ENCODE results near the gene IGFBP2. TPM values are rescaled to one million over a fixed set of nuclear protein-coding genes. Genes with fewer than 3 reads are reported as not detected.

Gene IGFBP2, protein sequence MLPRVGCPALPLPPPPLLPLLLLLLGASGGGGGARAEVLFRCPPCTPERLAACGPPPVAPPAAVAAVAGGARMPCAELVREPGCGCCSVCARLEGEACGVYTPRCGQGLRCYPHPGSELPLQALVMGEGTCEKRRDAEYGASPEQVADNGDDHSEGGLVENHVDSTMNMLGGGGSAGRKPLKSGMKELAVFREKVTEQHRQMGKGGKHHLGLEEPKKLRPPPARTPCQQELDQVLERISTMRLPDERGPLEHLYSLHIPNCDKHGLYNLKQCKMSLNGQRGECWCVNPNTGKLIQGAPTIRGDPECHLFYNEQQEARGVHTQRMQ
- 100 to 1,000 TPM in 2 of 3 donors, 10 to 100 TPM in 1; 16.0 to 131 (median 115) TPM for total RNA-seq

DNA sequence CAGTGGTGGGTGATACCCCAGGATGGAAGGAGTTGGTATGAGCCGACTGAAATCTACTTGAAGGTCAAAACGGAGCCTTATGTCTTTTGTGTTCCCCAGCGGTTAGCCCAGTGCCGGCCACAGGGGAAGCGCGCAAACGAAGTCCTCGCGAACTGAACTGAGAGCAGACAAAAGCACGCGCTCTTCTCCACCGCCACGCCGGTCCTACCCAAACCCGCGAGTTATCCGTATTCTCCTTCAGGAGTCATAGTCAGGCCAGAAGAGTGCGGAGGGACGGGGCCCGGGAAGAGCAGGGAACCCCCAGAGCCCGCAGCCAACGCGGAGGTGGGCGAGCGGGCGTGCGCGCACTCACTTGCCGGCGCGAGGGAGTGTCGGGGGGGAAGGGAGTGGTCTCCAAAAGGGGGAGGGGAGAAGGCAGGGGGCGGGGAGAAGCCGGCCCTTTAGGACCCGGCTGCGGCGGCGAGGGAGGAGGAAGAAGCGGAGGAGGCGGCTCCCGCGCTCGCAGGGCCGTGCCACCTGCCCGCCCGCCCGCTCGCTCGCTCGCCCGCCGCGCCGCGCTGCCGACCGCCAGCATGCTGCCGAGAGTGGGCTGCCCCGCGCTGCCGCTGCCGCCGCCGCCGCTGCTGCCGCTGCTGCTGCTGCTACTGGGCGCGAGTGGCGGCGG lies at the start of gene IGFBP2:
TSS of gene IGFBP2 (plus strand) at position 469 of the 664 bp plus-strand sequence. CDS start at position 573, 104 bp downstream.
- H3K36me3 ChIP-seq: no peaks in the 10 kb centered on the region
- peaks cover 0 to 3% of the 10 kb centered on the region in 2 donors for H3K27me3 ChIP-seq
- H3K27ac ChIP-seq: peak within 1 kb of the TSS; percentile 50 to 52
- peak in 1 of 2 donors; percentile 49 for DNase-seq (ENCODE audit: low spot score in 2 of 2)
- intact Hi-C loops (cut with DNase I; ENCODE audit: low total_unique reads): loop anchor here (10.0 kb wide), 1 partner anchor 108 kb away; no protein-coding TSS in a partner anchor
- H3K9me3 ChIP-seq: no peaks in the 10 kb centered on the region
- TF ChIP-seq POLR2A (IDR thresholded peaks at IDR 0.05) (no peak), POLR2AphosphoS5 (IDR thresholded peaks at IDR 0.05) (peak in 1 of 3 donors; percentile 23), CTCF (IDR thresholded peaks at IDR 0.05) (peak in 1 of 3 donors; percentile 18)
- no peaks in the 10 kb centered on the region for H3K4me1 ChIP-seq
- H3K4me3 ChIP-seq: peak within 1 kb of the TSS; percentile 40 to 75 (median 72)

DNA sequence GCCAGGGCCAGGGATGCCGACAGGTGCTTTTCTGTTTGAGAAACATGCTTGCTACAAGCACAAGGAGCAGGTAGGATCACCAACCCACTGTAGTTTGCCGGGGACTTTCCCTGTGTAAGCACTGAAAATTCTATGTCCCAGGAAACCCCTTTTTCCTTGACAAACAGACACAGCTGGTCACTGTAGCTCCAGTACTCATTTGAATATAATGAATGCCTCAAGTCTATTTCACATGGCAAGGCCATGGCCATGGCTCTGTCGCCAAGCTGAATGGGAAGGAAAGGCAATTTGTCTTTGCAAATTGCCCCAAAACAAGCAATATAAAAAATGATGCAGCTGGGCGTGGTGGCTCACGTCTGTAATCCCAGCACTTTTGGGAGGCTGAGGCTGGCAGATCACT lies 49.6 kb upstream of the IGFBP2 start:
- no peak overlapping the region for H3K4me3 ChIP-seq
- no peaks in the 10 kb centered on the region for H3K9me3 ChIP-seq
- no peak for TF ChIP-seq CTCF (IDR thresholded peaks at IDR 0.05)
- no peak for TF ChIP-seq POLR2AphosphoS5 (IDR thresholded peaks at IDR 0.05)
- TF ChIP-seq POLR2A (IDR thresholded peaks at IDR 0.05): no peak
- H3K36me3 ChIP-seq: no peaks in the 10 kb centered on the region
- H3K27ac ChIP-seq: peak overlapping the region in 1 of 2 donors; percentile 36
- no peaks in the 10 kb centered on the region for H3K27me3 ChIP-seq
- DNase-seq (ENCODE audit: low spot score in 2 of 2): no peak
- no peaks in the 10 kb centered on the region for H3K4me1 ChIP-seq
- intact Hi-C loops (cut with DNase I; ENCODE audit: low total_unique reads): no loop called here

DNA sequence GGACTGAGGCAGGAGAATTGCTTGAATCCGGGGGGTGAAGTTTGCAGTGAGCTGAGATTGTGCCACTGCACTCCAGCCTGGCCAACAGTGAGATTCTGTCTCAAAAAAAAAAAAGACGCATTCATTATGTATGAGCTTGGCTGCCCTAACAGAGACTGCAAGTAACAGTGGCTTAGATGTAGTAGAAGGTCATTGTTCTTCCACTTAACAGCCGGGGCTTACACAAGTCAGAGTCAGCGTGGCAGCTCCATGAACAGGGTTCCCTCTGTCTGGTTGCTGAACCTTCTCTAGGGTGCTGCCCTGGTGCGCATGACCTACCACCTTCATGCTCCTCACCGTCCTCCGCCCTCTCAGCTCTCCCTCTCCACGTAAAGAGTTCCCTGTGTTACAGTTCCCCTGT lies 49.1 kb upstream of the IGFBP2 start:
- H3K4me3 ChIP-seq: no peak overlapping the region
- no peaks in the 10 kb centered on the region for H3K27me3 ChIP-seq
- H3K36me3 ChIP-seq: no peaks in the 10 kb centered on the region
- no peaks in the 10 kb centered on the region for H3K9me3 ChIP-seq
- TF ChIP-seq POLR2AphosphoS5 (IDR thresholded peaks at IDR 0.05) (no peak), CTCF (IDR thresholded peaks at IDR 0.05) (no peak), POLR2A (IDR thresholded peaks at IDR 0.05) (no peak)
- no peaks in the 10 kb centered on the region for H3K4me1 ChIP-seq
- DNase-seq (ENCODE audit: low spot score in 2 of 2): no peak
- H3K27ac ChIP-seq: no peak overlapping the region
- intact Hi-C loops (cut with DNase I; ENCODE audit: low total_unique reads): no loop called here

- no peaks in the 10 kb centered on the region for H3K9me3 ChIP-seq
- DNase-seq (ENCODE audit: low spot score in 2 of 2): no peak
- H3K4me1 ChIP-seq: no peaks in the 10 kb centered on the region
- no peak overlapping the region for H3K4me3 ChIP-seq
- H3K27ac ChIP-seq: no peak overlapping the region
- intact Hi-C loops (cut with DNase I; ENCODE audit: low total_unique reads): no loop called here
- no peak for TF ChIP-seq POLR2A (IDR thresholded peaks at IDR 0.05)
- H3K36me3 ChIP-seq: no peaks in the 10 kb centered on the region
- no peaks in the 10 kb centered on the region for H3K27me3 ChIP-seq
These were observed 47.8 kb upstream of the IGFBP2 start for GRCh38 chr2:216585441-216585840.

DNA sequence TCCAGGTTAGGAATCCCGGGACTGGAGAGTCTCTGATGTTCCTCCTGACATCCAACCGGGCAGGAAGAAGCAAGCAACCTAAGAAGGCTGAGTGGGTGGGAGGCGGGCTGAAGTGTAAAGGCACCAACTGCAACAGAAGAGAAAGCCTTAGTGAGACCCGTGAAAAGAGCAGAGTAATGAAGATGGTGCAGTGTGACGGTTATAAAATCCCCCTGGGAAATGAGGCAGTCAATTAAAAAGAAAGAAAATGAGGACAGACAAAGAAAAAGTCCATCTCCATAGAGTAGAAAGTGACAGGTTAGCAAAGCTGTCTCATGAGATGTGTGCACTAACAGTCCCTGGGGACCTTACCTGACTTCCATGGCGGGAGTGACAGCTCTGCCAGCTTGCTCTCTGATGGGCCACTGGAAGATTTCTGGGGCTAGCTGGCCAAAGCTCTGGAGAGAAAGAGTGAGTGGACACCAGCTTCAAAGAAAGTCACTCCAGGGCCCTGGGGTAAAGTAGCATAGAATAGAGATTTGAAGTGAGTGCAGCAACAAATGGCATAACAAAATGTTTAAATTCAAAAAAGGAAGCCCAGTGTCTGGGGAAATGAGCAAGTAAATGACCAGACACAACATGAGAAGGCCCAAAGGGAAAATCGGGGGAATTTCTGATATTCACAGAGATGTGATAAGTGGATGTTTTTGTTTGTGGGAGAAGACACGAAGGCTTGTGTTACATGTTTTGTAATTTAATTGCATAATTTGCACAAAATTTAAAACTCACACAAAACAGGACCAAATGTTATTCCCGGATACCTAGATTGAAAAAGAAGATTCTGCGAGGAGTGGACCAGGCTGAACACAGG lies 44.1 kb upstream of the IGFBP2 start:
- Histone ChIP-seq H3K9me3 (no peaks in the 10 kb centered on the region), H3K4me1 (no peaks in the 10 kb centered on the region), H3K27me3 (no peaks in the 10 kb centered on the region), H3K27ac (no peak overlapping the region), H3K4me3 (no peak overlapping the region), H3K36me3 (no peaks in the 10 kb centered on the region)
- intact Hi-C loops (cut with DNase I; ENCODE audit: low total_unique reads): no loop called here
- no peak for DNase-seq (ENCODE audit: low spot score in 2 of 2)
- TF ChIP-seq POLR2A (IDR thresholded peaks at IDR 0.05) (no peak), CTCF (IDR thresholded peaks at IDR 0.05) (no peak), POLR2AphosphoS5 (IDR thresholded peaks at IDR 0.05) (no peak)

Measured in breast epithelium (tissue), 4 donors.